HepG2 (cell line): ENCODE measurements around the gene SRXN1. TPM values are rescaled to one million over a fixed set of nuclear protein-coding genes. Genes with fewer than 3 reads are reported as not detected.
A peak's percentile ranks its signal among the peaks of the same experiment; 100 is the strongest.

Source experiments
- ATAC-seq: fragments of 200-7000 bp; cut with Tn5 transposase; 3 replicates; pipeline ENCODE4 v1.9.1; 2020; ENCODE audit warnings: mild to moderate bottlenecking, moderate library complexity
- BruUV-seq: library from RNA; stranded (reverse); fragments of 400-500 nt; replicated peaks from 2 replicates; lab custom pipeline; 2021; lab: Mats Ljungman, UMichigan
- CTCF ChIA-PET: fragments of 300-600 bp; formaldehyde crosslinking; extraction: SDS; loops from one replicate; lab custom pipeline; 2021; ENCODE audit warnings: low total read pairs, inconsistent platforms, low intra/inter-chr PET ratio; lab: Yijun Ruan, JAX
- POLR2A ChIA-PET: fragments of 350-600 bp; sonication (Branson Sonifier 250); formaldehyde crosslinking; loops from one replicate; lab custom pipeline; 2020; ENCODE audit warnings: antibody characterized with exemption, inconsistent platforms; lab: Yijun Ruan, JAX
- DNase-seq: peaks from one replicate; pipeline ENCODE4 v3.0.0-alpha.2; 2015; ENCODE audit warnings: low spot score
- FAIRE-seq: peaks from 3 replicates; lab custom pipeline; 2011; peaks lifted over from hg19 to GRCh38; lab: Jason Lieb, UNC
- H2AFZ ChIP-seq: one replicate; pipeline ENCODE4 v1.6.1; 2011; ENCODE audit warnings: low read length, inconsistent platforms
- H3K27ac ChIP-seq: fragments of 300-600 bp; 3 replicates; pipeline ENCODE4 v1.8.0; 2011; ENCODE audit warnings: mixed run types, mild to moderate bottlenecking, mixed read lengths, low read length, inconsistent platforms; ENCODE audit not compliant: insufficient read depth; ENCODE audit errors: extremely low read length
- H3K27me3 ChIP-seq, 2 experiments: fragments of 200-600 bp in 1 of 2; 2 replicates in 1 of 2; 3 replicates in 1 of 2; pipeline versions ENCODE4 v1.6.0 to v1.8.0; 2011; ENCODE audit warnings: low read length in 2 of 2, mild to moderate bottlenecking in 2 of 2, moderate library complexity in 2 of 2, inconsistent platforms in 1 of 2; ENCODE audit not compliant: insufficient read depth in 2 of 2, control insufficient read depth in 1 of 2
- H3K36me3 ChIP-seq, 2 experiments: fragments of 200-600 bp in 1 of 2; replicated peaks in 1 of 2; 2 replicates in 1 of 2; 3 replicates in 1 of 2; pipeline versions ENCODE4 v1.5.1 to v1.8.0; 2011; ENCODE audit warnings: low read length in 2 of 2, inconsistent platforms in 1 of 2; ENCODE audit not compliant: insufficient read depth in 2 of 2, control insufficient read depth in 1 of 2
- H3K4me1 ChIP-seq: 2 replicates; pipeline ENCODE4 v1.5.1; 2012; ENCODE audit warnings: low read length, inconsistent platforms; ENCODE audit not compliant: insufficient read depth
- H3K4me2 ChIP-seq: 2 replicates; pipeline ENCODE4 v1.6.0; 2011; ENCODE audit warnings: low read depth, low read length, inconsistent platforms
- H3K4me3 ChIP-seq, 3 experiments: fragments of 200-600 bp in 1 of 3; sonication (generic), shearing (Covaris generic) in 1 of 3; replicated peaks in 1 of 3; 2 replicates each; pipeline ENCODE4 v1.5.1; 2011 to 2016; ENCODE audit warnings: low read length in 3 of 3, inconsistent platforms in 2 of 3, low read depth in 2 of 3, mild to moderate bottlenecking in 2 of 3, control low read depth in 1 of 3, mixed read lengths in 1 of 3; ENCODE audit not compliant: insufficient read depth in 1 of 3
- H3K79me2 ChIP-seq: one replicate; pipeline ENCODE4 v1.6.1; 2011; ENCODE audit warnings: low read length, inconsistent platforms; ENCODE audit not compliant: insufficient read depth
- H3K9ac ChIP-seq: 2 replicates; pipeline ENCODE4 v1.6.0; 2011; ENCODE audit warnings: mild to moderate bottlenecking, low read depth, low read length, inconsistent platforms; ENCODE audit not compliant: insufficient read depth
- H3K9me3 ChIP-seq: 2 replicates; pipeline ENCODE4 v1.5.1; 2012; ENCODE audit warnings: mild to moderate bottlenecking, low read length
- H4K20me1 ChIP-seq: 2 replicates; pipeline ENCODE4 v1.6.0; 2011; ENCODE audit warnings: inconsistent platforms, mild to moderate bottlenecking, low read length, moderate library complexity; ENCODE audit not compliant: insufficient read depth
- AGO2 ChIP-seq: fragments of 200-400 bp; formaldehyde crosslinking; optimal IDR thresholded peaks from 2 replicates; pipeline ENCODE3; 2017; ENCODE audit warnings: mild to moderate bottlenecking, low read depth, low read length, moderate library complexity
- FOXJ3 ChIP-seq: sonication (generic); formaldehyde crosslinking; IDR thresholded peaks from 2 replicates; pipeline ENCODE4 v1.4.0; 2020; ENCODE audit warnings: missing genetic modification reagents, mild to moderate bottlenecking, borderline replicate concordance
- NCOA2 ChIP-seq: sonication (generic); formaldehyde crosslinking; IDR thresholded peaks from 2 replicates; pipeline ENCODE4 v1.8.0; 2022; ENCODE audit warnings: inconsistent platforms
- NCOR1 ChIP-seq: fragments of 200-600 bp; sonication (generic); IDR thresholded peaks from 2 replicates; pipeline ENCODE4 v1.7.0; 2017; ENCODE audit warnings: antibody characterized with exemption, low read length, borderline replicate concordance
- NFRKB ChIP-seq: fragments of 450-650 bp; IDR thresholded peaks from 2 replicates; pipeline ENCODE4 v1.6.1; 2017
- NR2F1 ChIP-seq, 2 experiments: fragments of 450-650 bp in 1 of 2; formaldehyde crosslinking in 1 of 2; IDR thresholded peaks; 2 replicates each; pipeline versions ENCODE4 v1.5.0 to v1.6.1; 2016 to 2020; ENCODE audit warnings: mild to moderate bottlenecking in 1 of 2, missing compliant biosample characterization in 1 of 2, missing genetic modification reagents in 1 of 2, moderate library complexity in 1 of 2
- RBM22 ChIP-seq: fragments of 200-400 bp; formaldehyde crosslinking; optimal IDR thresholded peaks from 2 replicates; pipeline ENCODE3; 2017; ENCODE audit warnings: mild to moderate bottlenecking, low read length, moderate library complexity
- SALL1 ChIP-seq: sonication (generic); formaldehyde crosslinking; IDR thresholded peaks from 2 replicates; pipeline ENCODE4 v1.8.0; 2022; ENCODE audit warnings: mild to moderate bottlenecking, missing genetic modification reagents
- SIX1 ChIP-seq: sonication (generic); formaldehyde crosslinking; IDR thresholded peaks from 2 replicates; pipeline ENCODE4 v1.4.0; 2020; ENCODE audit warnings: missing genetic modification reagents, borderline replicate concordance
- SOX6 ChIP-seq, 2 experiments: fragments of 450-650 bp in 1 of 2; sonication (generic) in 1 of 2; formaldehyde crosslinking in 1 of 2; IDR thresholded peaks; 2 replicates each; pipeline versions ENCODE4 v1.4.0 to v1.6.1; 2017 to 2020; ENCODE audit warnings: antibody characterized with exemption in 1 of 2, mild to moderate bottlenecking in 1 of 2, missing genetic modification reagents in 1 of 2
- SP140L ChIP-seq: sonication (generic); formaldehyde crosslinking; IDR thresholded peaks from 2 replicates; pipeline ENCODE4 v1.4.0; 2020; ENCODE audit warnings: missing genetic modification reagents, borderline replicate concordance
- TBP ChIP-seq: sonication (generic); formaldehyde crosslinking; IDR thresholded peaks from 2 replicates; pipeline ENCODE4 v1.5.0; 2020; ENCODE audit warnings: missing genetic modification reagents
- ZNF136 ChIP-seq: sonication (generic); formaldehyde crosslinking; IDR thresholded peaks from 2 replicates; pipeline ENCODE4 v1.8.1; 2022; ENCODE audit warnings: low read depth, mild to moderate bottlenecking, moderate library complexity, missing genetic modification reagents
- ZNF205 ChIP-seq: IDR thresholded peaks from 2 replicates; pipeline ENCODE4 v1.6.1; 2018; ENCODE audit warnings: missing biosample characterization, missing genetic modification reagents
- ZNF577 ChIP-seq: sonication (generic); formaldehyde crosslinking; IDR thresholded peaks from 2 replicates; pipeline ENCODE4 v1.4.0; 2020; ENCODE audit warnings: mild to moderate bottlenecking, low read depth, missing genetic modification reagents, borderline replicate concordance
- ZNF768 ChIP-seq: sonication (generic); formaldehyde crosslinking; IDR thresholded peaks from 2 replicates; pipeline ENCODE4 v1.4.0; 2020; ENCODE audit warnings: missing genetic modification reagents
- WGBS: methylation state at CpG from one replicate; pipeline ENCODE4 v1.1.6; 2017; ENCODE audit warnings: low lambda C conversion rate; 5-methylcytosine and 5-hydroxymethylcytosine counted together
- in situ Hi-C: cut with HindIII; loops from 2 replicates; pipeline ENCODE4 v1.10.0; 2017; ENCODE audit warnings: low pct_unique_long_range_greater_than_20kb; ENCODE audit not compliant: extremely low pct_ligation_motif_present
- intact Hi-C: fragments of 100-400 bp; cut with micrococcal nuclease; formaldehyde crosslinking; loops from one replicate; pipeline ENCODE4 v1.10.0; 2022; ENCODE audit not compliant: unreplicated experiment
- polyA plus RNA-seq, 8 experiments: library from polyadenylated mRNA; depleted of rRNA in 3 of 8; stranded (reverse) in 7 of 8; unstranded in 1 of 8; fragments of >200 nt; fragmentation: Illumina TruSeq in 4 of 8; extraction: Trizol in 4 of 8; gene quantifications; 2 replicates each; pipeline versions ENCODE4 v1.2.1 to v1.2.3, GENCODE V29; 2011 to 2016; ENCODE audit warnings: low read depth in 4 of 8, missing spikeins in 1 of 8, mixed read lengths in 1 of 8; ENCODE audit not compliant: insufficient read depth in 1 of 8
- total RNA-seq, 5 experiments: library from RNA; depleted of rRNA; stranded (reverse); fragments of >200 nt; fragmentation: Illumina TruSeq; extraction: Trizol; gene quantifications; 2 replicates each; pipeline ENCODE4 v1.2.3, GENCODE V29; 2016; ENCODE audit warnings: low read depth in 1 of 5
- TF ChIP-seq, protein P1 (sequence below): sonication (generic); formaldehyde crosslinking; IDR thresholded peaks from 2 replicates; pipeline ENCODE4 v1.8.1; 2022; ENCODE audit warnings: low read depth, mild to moderate bottlenecking, missing genetic modification reagents
- TF ChIP-seq, protein P2 (sequence below): sonication (generic); formaldehyde crosslinking; IDR thresholded peaks from 2 replicates; pipeline ENCODE4 v1.5.1; 2020; ENCODE audit warnings: mild to moderate bottlenecking, missing genetic modification reagents, borderline replicate concordance
- TF ChIP-seq, protein P3 (sequence below): sonication (generic); formaldehyde crosslinking; IDR thresholded peaks from 2 replicates; pipeline ENCODE4 v1.8.0; 2022; ENCODE audit warnings: missing genetic modification reagents, low read depth, mild to moderate bottlenecking, borderline replicate concordance

The SRXN1 gene
- total and polyA plus RNA-seq, 2 of the 13 experiments (the other 11 are each of a cell fraction or from before 2014, with no cell fraction given): 29.9 to 87.7 TPM

DNA sequence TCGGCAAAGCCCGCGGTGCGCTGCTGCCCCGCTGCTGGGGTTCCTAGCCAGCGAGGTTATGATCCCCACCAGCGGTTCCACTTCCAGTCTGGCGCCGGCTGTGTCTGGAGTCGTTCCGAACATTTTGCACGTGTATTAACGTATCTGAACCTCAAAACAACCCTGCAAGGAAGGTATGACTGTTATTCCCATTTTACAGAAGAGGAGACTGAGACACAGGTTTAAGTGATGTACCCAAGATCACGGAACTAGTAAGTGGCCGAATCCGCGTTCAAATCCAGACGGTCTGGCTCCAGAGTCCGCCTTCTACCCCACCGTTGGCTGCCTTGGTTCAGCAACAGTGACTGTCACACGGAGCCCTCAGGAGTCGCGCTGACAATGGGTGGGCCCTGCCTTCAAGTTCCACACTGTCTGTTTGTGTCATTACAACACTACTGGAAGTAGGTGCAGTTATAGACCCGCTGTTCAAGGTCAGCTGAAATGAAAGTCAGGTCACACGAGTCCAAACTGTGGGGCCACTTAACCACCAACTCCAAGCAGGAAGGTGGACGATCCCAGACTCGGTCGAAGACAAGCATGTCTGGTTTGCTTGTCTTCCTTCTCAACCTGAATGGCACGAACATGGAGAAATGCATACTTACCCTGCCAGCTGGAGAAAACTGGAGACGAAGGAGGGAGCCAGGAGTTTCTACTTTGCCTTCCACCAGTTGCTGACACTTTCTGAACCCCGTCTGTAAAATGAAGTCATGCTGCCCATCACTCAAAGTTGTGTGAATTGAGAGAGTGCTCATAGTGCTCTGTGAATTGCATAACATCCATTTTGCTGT lies 803 bp upstream of the SRXN1 start:
- ChIA-PET CTCF (interaction anchor here (1.2 to 2.3 kb wide), 3 partner anchors 13 to 92 kb away, joined by 3 to 14 read pairs (median 13); no protein-coding TSS in a partner anchor), POLR2A (interaction anchor here (0.6 kb wide), 2 partner anchors 110 to 306 kb away, joined by 3 read pairs; partner anchors contain the start of gene CSNK2A1)
- 2% methylated on average over 26 of the region's 31 CpGs for WGBS
- Histone ChIP-seq H3K9me3 (no peaks in the 10 kb centered on the region), H3K36me3 (peaks cover 2 to 16% of the 10 kb centered on the region in 2 experiments; a peak in 3 of 5 replicates), H3K27me3 (peaks cover 7 to 36% of the 10 kb centered on the region in 2 experiments; a peak in 3 of 5 replicates), H3K4me2 (peak overlapping the region; percentile 99), H3K4me3 (peak overlapping the region; percentile 67 to 96 (median 93)), H3K27ac (peak overlapping the region; percentile 75), H2AFZ (peak overlapping the region; percentile 21), H3K4me1 (peaks cover 37% of the 10 kb centered on the region), H3K9ac (peak overlapping the region; percentile 87), H3K79me2 (peaks cover 13% of the 10 kb centered on the region), H4K20me1 (no peaks in the 10 kb centered on the region)
- FAIRE-seq: peak; percentile 8
- in situ Hi-C loops: no loop called here
- intact Hi-C loops: no loop called here
- BruUV-seq: TSS peak; percentile 90
- peak; percentile 70 for DNase-seq
- peak; percentile 38 for ATAC-seq
- TF ChIP-seq RBM22 (peak; percentile 77), SALL1 (CRISPR knock-in tag) (peak; percentile 75), NFRKB (no peak), NR2F1 (CRISPR knock-in tag; IDR thresholded peaks at IDR 0.05) (no peak), FOXJ3 (CRISPR knock-in tag) (no peak), ZNF205 (CRISPR knock-in tag) (no peak; the same call in 1 of the 2 replicates), ZNF577 (CRISPR knock-in tag) (no peak), ZNF768 (CRISPR knock-in tag) (no peak; the same call in none of the 2 replicates), ZNF136 (CRISPR knock-in tag) (0 out of 2 replicates have a peak, but pooled peaks have one; percentile 24), NCOR1 (peak; percentile 78; the same call in 1 of the 2 replicates), TBP (CRISPR knock-in tag) (no peak), AGO2 (no peak), SP140L (CRISPR knock-in tag) (no peak; the same call in 1 of the 2 replicates), NCOA2 (no peak), SIX1 (CRISPR knock-in tag) (no peak), SOX6 (IDR thresholded peaks at IDR 0.05) (no peak), SOX6 (CRISPR knock-in tag; IDR thresholded peaks at IDR 0.05) (peak; percentile 75)
- TF ChIP-seq, protein P1, sequence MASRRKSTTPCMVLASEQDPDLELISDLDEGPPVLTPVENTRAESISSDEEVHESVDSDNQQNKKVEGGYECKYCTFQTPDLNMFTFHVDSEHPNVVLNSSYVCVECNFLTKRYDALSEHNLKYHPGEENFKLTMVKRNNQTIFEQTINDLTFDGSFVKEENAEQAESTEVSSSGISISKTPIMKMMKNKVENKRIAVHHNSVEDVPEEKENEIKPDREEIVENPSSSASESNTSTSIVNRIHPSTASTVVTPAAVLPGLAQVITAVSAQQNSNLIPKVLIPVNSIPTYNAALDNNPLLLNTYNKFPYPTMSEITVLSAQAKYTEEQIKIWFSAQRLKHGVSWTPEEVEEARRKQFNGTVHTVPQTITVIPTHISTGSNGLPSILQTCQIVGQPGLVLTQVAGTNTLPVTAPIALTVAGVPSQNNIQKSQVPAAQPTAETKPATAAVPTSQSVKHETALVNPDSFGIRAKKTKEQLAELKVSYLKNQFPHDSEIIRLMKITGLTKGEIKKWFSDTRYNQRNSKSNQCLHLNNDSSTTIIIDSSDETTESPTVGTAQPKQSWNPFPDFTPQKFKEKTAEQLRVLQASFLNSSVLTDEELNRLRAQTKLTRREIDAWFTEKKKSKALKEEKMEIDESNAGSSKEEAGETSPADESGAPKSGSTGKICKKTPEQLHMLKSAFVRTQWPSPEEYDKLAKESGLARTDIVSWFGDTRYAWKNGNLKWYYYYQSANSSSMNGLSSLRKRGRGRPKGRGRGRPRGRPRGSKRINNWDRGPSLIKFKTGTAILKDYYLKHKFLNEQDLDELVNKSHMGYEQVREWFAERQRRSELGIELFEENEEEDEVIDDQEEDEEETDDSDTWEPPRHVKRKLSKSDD (CRISPR knock-in tag): no peak
- TF ChIP-seq, protein P2, sequence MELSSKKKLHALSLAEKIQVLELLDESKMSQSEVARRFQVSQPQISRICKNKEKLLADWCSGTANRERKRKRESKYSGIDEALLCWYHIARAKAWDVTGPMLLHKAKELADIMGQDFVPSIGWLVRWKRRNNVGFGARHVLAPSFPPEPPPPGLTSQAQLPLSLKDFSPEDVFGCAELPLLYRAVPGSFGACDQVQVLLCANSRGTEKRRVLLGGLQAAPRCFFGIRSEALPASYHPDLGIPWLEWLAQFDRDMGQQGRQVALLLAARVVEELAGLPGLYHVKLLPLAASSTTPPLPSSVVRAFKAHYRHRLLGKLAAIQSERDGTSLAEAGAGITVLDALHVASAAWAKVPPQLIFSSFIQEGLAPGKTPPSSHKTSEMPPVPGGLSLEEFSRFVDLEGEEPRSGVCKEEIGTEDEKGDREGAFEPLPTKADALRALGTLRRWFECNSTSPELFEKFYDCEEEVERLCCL (CRISPR knock-in tag): no peak
- TF ChIP-seq, protein P3, sequence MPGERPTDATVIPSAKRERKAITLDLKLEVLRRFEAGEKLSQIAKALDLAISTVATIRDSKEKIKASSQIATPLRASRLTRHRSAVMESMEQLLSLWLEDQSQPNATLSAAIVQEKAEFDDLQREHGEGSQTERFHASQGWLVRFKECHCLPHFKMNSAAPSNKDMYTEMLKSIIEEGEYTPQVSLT: no peak
